ENCODE results near the gene ARL16.
A peak's percentile ranks its signal among the peaks of the same experiment; 100 is the strongest.

ARL16 gene

GRCh38 chr17:81672954-81673353 lies 10.6 kb downstream of the ARL16 start:
- TF ChIP-seq ZBTB7A (IDR thresholded peaks at IDR 0.05; ENCODE audit: low read depth) (no peak), TEAD4 (IDR thresholded peaks at IDR 0.05) (no peak), NFIC (IDR thresholded peaks at IDR 0.05) (no peak), RAD21 (IDR thresholded peaks at IDR 0.05; ENCODE audit: low read depth) (no peak), YY1 (IDR thresholded peaks at IDR 0.05; ENCODE audit: low read depth) (no peak), CEBPB (IDR thresholded peaks at IDR 0.05) (no peak)
- TF ChIP-seq, protein P1, sequence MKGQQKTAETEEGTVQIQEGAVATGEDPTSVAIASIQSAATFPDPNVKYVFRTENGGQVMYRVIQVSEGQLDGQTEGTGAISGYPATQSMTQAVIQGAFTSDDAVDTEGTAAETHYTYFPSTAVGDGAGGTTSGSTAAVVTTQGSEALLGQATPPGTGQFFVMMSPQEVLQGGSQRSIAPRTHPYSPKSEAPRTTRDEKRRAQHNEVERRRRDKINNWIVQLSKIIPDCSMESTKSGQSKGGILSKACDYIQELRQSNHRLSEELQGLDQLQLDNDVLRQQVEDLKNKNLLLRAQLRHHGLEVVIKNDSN (IDR thresholded peaks at IDR 0.05), result no peak

- TF ChIP-seq NFIC (IDR thresholded peaks at IDR 0.05) (no peak), YY1 (IDR thresholded peaks at IDR 0.05; ENCODE audit: low read depth) (no peak), ZBTB7A (IDR thresholded peaks at IDR 0.05; ENCODE audit: low read depth) (no peak), CREB1 (IDR thresholded peaks at IDR 0.05; ENCODE audit: low read depth) (no peak), TEAD4 (IDR thresholded peaks at IDR 0.05) (no peak), TCF12 (IDR thresholded peaks at IDR 0.05; ENCODE audit: low read depth) (no peak), RAD21 (IDR thresholded peaks at IDR 0.05; ENCODE audit: low read depth) (no peak), EP300 (IDR thresholded peaks at IDR 0.05; ENCODE audit: borderline replicate concordance) (no peak), CEBPB (IDR thresholded peaks at IDR 0.05) (no peak), MAX (IDR thresholded peaks at IDR 0.05) (no peak), FOXM1 (IDR thresholded peaks at IDR 0.05; ENCODE audit: borderline replicate concordance, low read depth) (no peak), TAF1 (IDR thresholded peaks at IDR 0.05; ENCODE audit: low read depth) (no peak)
- TF ChIP-seq, protein P2, sequence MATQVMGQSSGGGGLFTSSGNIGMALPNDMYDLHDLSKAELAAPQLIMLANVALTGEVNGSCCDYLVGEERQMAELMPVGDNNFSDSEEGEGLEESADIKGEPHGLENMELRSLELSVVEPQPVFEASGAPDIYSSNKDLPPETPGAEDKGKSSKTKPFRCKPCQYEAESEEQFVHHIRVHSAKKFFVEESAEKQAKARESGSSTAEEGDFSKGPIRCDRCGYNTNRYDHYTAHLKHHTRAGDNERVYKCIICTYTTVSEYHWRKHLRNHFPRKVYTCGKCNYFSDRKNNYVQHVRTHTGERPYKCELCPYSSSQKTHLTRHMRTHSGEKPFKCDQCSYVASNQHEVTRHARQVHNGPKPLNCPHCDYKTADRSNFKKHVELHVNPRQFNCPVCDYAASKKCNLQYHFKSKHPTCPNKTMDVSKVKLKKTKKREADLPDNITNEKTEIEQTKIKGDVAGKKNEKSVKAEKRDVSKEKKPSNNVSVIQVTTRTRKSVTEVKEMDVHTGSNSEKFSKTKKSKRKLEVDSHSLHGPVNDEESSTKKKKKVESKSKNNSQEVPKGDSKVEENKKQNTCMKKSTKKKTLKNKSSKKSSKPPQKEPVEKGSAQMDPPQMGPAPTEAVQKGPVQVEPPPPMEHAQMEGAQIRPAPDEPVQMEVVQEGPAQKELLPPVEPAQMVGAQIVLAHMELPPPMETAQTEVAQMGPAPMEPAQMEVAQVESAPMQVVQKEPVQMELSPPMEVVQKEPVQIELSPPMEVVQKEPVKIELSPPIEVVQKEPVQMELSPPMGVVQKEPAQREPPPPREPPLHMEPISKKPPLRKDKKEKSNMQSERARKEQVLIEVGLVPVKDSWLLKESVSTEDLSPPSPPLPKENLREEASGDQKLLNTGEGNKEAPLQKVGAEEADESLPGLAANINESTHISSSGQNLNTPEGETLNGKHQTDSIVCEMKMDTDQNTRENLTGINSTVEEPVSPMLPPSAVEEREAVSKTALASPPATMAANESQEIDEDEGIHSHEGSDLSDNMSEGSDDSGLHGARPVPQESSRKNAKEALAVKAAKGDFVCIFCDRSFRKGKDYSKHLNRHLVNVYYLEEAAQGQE (IDR thresholded peaks at IDR 0.05; ENCODE audit: low read depth), result no peak
- TF ChIP-seq, protein P1 (IDR thresholded peaks at IDR 0.05), result no peak
Measured at GRCh38 chr17:81672504-81672903, 11.1 kb downstream of the ARL16 start.

DNA sequence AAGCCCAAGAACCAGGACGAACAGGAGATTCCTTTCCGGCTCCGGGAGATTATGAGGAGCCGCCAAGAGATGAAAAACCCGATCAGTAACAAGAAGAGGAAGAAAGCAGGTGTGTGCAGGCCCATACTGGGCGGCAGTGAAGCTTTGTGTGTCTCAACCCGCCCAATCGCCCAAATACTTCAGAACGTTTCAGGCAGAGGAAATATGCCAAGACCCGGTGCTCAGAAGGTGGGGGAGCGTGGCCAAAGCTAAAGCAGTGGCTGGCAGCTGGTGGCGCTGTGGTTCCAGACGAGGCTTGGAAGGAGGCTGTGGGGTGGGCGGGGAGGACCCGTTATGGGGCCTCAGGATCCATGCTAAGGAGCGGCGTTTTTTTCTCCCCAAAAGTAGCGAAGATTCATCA lies 15.8 kb downstream of the ARL16 start:
- no peak for TF ChIP-seq RAD21 (IDR thresholded peaks at IDR 0.05; ENCODE audit: low read depth)
- TF ChIP-seq, protein P2 (IDR thresholded peaks at IDR 0.05; ENCODE audit: low read depth), result no peak
- TF ChIP-seq TAF1 (IDR thresholded peaks at IDR 0.05; ENCODE audit: low read depth), result no peak
- no peak for TF ChIP-seq MAX (IDR thresholded peaks at IDR 0.05)
- no peak for TF ChIP-seq EGR1 (IDR thresholded peaks at IDR 0.05)
- no peak for TF ChIP-seq YY1 (IDR thresholded peaks at IDR 0.05; ENCODE audit: low read depth)
- TF ChIP-seq TCF12 (IDR thresholded peaks at IDR 0.05; ENCODE audit: low read depth), result no peak
- no peak for TF ChIP-seq CREB1 (IDR thresholded peaks at IDR 0.05; ENCODE audit: low read depth)

GRCh38 chr17:81666342-81667191 lies 17.0 kb downstream of the ARL16 start, which contains the start of the genes CCDC137 and OXLD1:
TSS of gene CCDC137 (plus strand) at chr17:81666737. CDS start at chr17:81666767, 30 bp downstream.
TSS of gene OXLD1 (minus strand) at chr17:81666605. CDS start at chr17:81666577, 28 bp downstream.
- TF ChIP-seq RAD21 (IDR thresholded peaks at IDR 0.05; ENCODE audit: low read depth) (no peak), MAX (IDR thresholded peaks at IDR 0.05) (peak; percentile 92), CREB1 (IDR thresholded peaks at IDR 0.05; ENCODE audit: low read depth) (no peak), EGR1 (IDR thresholded peaks at IDR 0.05) (peak; percentile 65; the same call in 1 of the 2 replicates), TCF12 (IDR thresholded peaks at IDR 0.05; ENCODE audit: low read depth) (peak; percentile 65), FOXM1 (IDR thresholded peaks at IDR 0.05; ENCODE audit: borderline replicate concordance, low read depth) (no peak), NFIC (IDR thresholded peaks at IDR 0.05) (no peak; the same call in 1 of the 2 replicates), CEBPB (IDR thresholded peaks at IDR 0.05) (no peak; the same call in 1 of the 2 replicates), TAF1 (IDR thresholded peaks at IDR 0.05; ENCODE audit: low read depth) (peak; percentile 98), EP300 (IDR thresholded peaks at IDR 0.05; ENCODE audit: borderline replicate concordance) (no peak; the same call in 1 of the 2 replicates), YY1 (IDR thresholded peaks at IDR 0.05; ENCODE audit: low read depth) (peak; percentile 90), ZBTB7A (IDR thresholded peaks at IDR 0.05; ENCODE audit: low read depth) (peak; percentile 41), TEAD4 (IDR thresholded peaks at IDR 0.05) (peak; percentile 47)
- TF ChIP-seq, protein P1 (IDR thresholded peaks at IDR 0.05), result no peak
- TF ChIP-seq, protein P2 (IDR thresholded peaks at IDR 0.05; ENCODE audit: low read depth), result no peak
